Left kidney (tissue), 2 donors: ENCODE results near the gene SLIT1. TPM values are rescaled to one million over a fixed set of nuclear protein-coding genes. Genes with fewer than 3 reads are reported as not detected.

Experiments
- DNase-seq: peaks from one replicate; pipeline ENCODE4 v3.0.0-alpha.2; 2013
- polyA plus RNA-seq: library from polyadenylated mRNA; unstranded; fragments of 120-200 nt; gene quantifications from one replicate; pipeline ENCODE4 v1.2.1, GENCODE V29; 2013; ENCODE audit not compliant: insufficient read length

The SLIT1 gene
- polyA plus RNA-seq, 1 donor: 9.7 TPM

DNA sequence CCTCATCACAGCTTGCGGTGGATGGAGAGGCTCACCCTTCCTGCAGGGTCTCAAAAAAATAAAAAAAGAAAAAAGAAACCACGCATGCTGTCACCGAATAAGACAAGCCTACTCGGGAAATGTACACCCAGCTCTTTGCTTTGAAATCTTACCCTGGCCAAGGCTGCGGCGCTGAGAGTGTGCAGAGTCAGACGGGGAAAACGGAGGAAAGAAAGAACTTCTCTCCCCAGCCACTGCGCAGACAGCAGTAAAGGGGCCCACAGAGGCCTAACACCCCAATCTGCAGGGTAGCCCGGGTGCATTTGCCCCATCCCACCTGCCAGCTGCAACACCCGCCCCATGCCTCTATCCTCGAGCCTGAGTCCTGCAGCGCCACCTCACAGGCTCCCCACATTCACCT, 14.8 kb downstream of the SLIT1 start:
- no peak for DNase-seq

DNA sequence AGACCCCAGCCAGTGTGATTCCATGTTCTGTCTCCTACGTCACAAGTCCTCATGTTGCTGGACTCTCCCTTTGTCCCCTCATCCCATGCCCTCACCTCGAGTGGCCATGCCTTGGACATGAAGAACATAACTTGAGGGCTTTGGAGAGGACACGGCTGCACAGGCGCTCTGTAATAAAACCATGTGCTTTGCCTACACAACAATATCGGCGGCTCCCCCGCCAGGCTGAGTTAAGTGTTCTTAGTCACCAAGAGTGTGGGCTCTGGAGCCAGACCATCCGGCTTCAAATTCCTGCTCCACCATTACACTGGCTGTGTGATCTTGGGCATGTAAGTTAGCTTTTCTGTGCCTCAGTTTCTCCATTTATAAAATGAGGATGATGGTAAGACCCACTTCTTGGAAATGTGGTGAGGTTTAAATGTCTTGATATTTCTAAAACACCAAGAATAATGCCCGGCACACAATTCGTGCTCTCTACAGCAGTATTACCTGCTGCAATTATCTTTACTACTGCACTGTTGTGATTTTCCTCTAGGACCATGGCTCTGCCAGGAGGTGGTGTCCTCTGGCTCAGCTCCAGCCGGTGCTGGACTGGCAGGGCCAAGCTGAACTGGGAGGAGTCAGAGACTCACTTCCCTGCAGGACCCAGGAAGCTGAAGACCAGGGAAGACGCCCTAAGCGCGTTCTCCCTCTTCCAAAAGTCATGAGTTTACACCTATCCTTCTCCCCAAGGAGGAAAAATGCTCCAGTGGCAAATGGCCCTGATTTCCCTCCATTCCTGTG, 15.7 kb downstream of the SLIT1 start:
- no peak for DNase-seq

DNA sequence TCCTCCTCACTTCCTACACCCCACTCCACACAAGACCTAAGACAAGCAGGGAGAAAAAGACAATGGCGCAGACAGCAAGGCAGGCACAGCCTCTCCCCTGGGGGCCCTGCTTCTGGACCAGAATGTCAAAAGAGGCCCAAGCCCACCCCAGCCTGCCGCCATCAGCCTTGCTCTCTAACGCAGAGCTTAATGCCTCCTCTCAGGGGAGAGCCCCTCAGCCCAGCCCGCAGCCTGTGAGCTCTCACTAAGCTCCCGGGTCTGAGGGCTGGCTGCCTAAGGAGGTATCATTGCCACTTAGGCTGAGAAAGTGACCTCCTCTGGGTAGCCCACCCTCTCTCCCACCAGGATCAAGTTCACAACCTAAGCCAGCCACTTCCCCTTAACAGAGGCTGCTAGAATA, 16.7 kb downstream of the SLIT1 start:
- no peak for DNase-seq

DNA sequence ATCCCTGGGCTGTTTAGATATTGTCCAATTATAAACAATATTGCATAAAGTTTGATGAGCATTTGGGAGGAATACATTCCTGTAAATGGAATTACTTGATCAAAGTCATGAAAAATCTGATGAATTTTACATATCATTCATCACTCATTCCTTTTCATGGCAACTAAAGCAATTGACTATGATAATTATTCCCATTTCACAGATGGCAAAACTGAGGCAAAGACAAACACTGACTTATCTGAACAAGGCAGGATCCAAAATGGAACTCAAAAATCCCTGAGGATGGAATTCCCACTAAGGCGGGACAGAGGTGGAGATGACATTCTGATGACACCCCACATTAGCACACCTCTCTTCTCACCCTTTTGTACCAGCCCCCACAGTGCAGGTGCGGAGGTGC, 17.1 kb downstream of the SLIT1 start:
- DNase-seq: no peak

DNA sequence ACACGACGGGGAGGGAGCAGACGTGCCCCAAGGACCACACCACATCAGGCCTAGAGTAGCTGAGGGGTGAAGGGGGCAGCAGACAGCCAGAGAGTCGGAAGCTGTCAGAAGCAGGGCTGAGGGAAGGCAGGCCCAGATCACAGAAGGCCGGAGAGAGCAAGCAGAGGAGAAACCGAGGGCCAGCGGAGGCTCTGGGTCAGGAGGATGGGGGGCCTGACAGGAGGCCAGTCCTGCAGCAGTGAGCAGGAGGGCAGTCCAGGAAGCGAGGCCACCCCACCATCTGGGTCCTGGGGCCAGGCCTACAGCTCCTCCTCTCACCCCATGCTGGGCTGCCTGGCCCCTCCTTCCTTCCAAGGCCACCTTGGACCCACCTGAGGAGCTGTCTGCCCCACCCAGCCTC, 20.3 kb downstream of the SLIT1 start:
- DNase-seq: no peak

DNA sequence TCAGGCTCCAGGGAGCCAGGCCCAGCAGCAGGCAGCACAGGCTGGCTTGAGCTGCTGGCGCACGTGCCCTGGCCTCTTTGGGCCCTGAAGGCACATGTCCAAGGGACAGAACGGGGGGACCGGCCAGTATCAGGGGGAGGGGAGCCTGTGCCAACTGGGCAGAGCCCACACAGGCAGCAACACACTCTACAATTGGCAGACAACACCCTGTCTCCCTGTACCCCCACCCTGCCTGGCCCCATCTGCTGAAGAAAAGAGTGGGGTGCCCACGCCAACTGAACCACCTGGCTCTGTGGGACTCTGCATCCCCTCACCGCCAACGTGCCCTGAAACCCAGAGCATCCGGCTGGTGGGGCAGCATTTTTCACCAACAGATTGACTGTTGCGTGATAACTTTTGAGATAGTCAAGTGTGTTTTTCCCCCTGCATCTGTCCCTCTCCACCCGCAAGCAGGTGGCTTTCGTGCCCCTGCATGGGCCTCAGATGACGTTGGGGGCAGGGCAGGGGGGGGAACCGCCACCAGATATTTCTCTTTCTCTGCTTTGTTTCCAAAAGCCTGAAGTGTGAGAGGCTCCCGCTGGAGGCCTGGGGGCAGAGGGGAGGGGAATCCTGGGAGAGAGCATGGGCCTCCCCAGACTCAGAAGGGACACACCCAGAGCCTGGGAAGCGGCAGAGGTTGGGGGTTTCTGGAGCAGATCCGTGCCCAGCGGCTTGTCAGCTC, 21.8 kb downstream of the SLIT1 start:
- no peak for DNase-seq

DNA sequence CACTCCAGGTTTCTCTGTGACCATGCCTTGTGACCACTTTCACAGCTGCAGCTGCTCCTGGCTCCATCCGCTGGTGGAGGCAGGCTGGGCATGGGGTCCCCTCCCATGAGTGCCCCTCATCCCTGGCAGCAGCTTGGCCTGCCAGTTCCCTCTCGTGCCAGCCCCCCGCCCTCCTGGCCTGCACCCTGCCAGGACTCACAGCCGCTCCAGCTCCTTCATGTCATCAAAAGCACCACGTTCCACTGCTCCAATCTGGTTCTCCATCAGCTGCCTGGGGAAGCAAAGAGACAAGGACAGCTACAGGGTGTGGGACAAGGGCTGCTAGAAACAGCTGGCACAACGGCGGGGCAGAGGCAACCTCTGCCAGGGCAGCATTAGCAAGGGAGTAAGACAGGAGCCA, 22.6 kb downstream of the SLIT1 start:
- DNase-seq: no peak

DNA sequence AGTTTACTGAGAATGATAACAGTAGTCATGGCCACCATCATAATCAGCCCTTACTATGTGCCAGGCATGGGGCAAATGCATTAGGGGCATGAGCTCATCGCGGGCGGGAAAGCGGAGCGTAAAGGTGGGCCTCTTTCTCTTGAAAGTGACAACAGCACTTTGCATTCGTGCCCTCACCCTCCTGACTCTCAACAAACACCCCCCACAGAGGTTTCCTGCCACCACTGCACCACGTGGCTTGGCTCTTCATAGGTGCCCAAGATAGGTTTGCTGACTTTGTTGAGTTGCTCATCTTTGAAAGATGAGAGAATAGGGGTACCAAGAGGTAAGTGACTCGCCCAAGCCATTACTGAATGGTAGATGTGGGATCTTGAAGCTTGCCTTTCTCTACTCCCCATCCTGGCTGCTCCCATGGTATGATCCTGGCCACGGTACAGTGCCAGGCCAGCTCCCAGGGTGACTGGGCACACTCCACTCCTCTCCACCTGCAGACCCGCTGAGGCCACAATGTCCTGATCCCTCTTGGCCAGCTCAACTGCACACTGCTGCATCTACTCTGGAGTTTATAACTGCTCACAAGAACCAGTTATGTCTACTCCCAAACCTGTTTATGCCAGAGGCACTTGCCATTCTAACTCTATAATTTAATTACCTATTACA, 26.0 kb downstream of the SLIT1 start:
- DNase-seq: no peak

DNA sequence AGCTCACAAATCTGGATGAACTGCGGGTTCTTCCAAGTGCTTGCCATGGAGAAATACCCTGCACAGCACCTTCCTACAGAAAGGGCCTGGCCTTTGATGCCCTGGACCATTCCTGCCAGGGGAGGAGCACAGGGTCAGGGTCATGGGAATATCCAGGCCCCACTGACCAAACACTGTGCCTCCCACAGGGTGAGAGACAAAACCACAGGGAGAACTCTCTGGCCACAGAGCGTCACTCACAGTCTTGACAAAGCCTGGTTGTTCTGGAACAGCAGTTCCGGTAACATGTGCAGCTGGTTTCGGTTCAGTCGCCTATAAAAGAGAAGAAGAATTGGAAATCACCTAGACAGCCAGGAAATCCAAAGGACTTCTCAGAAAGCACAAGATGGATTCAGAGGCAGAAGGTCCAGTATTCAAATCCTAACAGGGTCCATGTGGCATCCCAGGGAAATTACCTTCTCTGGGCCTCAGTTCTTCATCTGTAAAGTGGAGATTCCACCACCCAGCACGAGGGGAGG, 28.1 kb downstream of the SLIT1 start:
- DNase-seq: no peak

DNA sequence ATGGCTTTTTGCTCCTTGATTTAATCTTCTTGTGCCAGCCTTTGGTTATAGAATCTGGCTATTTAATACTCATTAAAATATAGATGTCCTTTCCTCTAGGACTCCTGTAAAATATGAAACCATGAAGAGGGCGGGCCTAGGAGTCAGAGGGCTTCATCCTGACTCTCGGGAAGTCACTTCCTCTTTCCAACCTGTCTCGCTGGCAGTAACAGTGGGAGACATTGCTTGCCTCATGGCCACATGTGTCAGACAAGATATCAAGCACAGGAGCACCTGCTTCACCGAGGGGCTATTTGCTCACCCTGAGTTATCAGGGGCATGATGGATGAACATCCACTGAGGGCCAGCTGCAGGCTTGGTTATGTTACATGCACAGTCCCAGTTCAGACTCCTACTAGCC, 31.0 kb downstream of the SLIT1 start:
- DNase-seq: no peak

DNA sequence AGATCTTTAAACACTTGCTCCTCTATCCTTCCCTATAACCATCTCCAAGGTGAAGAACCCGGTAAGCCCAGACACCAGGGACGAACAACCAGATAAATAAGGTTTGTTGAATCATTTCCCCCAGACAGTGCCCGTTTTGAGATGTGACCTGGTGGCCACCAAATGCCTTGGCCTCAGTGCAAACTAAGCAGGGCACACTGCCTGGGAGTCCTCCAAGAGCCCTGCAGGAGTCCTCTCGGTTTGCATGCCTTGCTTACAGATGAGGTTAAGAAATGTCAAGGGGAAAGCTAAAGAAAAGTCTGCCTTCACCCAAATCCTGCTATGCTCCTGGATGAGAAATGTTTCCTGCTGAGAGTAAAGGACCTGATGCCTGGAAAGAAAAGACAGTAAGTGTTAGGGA, 31.6 kb downstream of the SLIT1 start:
- DNase-seq: no peak

DNA sequence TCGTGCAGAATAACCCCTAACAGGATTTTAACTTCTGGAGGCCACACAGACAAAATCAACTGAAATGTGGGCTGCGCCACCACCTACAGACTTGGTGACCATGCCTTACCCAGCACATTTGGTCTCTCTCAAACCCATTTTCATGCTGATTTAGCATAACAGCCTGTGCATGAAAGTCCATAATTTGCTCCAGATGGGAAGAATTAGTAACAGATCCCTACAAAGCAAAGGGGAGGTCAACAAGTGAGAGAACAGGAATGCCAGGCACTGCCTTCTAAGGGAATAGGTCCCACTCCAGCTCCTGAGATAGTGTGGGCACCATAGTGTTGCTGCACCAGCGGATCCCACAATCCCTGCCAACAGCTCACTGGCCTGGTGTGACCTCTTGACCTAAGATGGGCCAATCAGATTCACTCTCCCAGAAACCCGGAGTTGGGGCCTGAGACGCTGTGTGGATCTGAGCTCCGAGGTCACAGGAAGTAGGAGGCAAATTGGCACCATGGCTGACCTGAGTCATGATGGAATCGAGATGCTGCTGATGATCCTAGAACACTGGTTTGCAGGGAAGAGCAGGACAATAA, 32.4 kb downstream of the SLIT1 start:
- no peak for DNase-seq

DNA sequence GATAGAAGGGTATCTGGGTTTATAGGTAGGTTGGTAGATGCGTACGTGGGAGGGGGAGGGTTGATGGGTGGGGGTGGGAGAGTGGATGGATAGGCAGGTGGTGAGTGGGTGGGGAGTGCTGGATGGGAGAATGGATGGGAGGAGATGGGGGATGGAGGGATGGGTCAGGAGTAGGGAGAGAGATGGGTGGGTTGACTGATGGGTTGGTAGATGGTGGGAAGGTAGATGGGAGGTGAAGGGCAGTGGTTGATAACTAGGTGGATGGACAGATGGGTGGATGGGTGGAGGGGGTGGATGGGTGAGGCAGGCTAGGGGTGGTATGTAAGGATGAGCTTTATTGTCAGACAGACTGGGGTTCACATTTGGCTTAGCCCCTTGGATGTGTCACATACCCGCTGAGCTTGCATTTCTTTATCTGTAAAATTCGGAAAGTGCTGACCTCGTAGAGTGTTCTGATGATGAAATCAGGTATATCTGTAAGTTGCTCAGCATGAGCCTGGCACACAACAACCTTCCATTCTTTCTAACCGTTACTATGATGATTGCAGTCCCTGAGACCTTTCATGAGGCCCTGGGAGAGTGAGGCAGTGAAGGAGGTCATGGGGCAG, 34.3 kb downstream of the SLIT1 start:
- DNase-seq: no peak

DNA sequence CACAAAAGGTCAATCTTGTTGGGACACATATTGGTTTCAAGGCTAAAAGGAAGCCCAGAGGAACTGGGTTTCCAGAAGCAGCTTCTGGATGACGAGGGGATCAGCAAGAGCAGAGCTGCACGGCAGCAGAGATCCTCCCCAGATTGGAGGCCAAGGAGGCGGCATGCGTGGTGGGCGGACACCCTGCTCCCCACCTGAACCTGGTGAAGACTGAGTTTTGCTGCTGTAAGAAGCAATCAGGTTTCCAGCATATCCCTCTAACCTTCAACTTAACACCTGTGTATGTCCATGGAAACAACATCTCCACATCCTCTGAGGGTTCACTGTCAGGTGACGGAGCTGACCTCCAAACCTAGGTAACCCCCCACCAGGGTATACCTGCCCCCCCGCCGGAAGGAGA, 35.1 kb downstream of the SLIT1 start:
- DNase-seq: no peak

DNA sequence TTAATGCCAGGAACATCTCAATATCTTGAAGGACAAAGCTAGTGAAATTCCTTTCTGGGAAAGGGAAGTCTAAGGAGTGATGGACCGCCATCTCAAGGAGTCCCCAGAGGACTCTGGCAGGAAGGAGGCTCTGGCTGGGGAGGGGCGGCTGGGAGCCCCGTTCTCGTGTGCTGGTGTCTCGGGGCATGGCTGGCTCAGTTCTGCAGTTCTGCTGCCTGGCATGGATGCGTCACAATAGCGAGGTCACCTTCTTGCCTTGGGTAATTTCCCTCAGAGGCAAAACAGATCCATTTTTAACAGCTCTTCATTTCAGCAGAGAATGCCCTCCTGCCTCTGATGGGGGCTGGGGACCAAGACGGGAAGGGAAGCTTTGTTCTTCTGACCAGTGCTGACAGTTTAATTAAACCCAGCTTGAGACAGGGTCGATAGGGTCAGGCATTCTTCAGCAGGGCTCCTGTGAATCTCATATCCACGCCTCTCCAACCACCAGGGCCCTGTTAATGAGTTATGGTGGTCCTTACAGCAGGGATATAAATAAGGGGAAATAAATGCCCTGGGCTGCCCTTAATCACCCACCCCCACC, 35.7 kb downstream of the SLIT1 start:
- DNase-seq: peak; percentile 53

DNA sequence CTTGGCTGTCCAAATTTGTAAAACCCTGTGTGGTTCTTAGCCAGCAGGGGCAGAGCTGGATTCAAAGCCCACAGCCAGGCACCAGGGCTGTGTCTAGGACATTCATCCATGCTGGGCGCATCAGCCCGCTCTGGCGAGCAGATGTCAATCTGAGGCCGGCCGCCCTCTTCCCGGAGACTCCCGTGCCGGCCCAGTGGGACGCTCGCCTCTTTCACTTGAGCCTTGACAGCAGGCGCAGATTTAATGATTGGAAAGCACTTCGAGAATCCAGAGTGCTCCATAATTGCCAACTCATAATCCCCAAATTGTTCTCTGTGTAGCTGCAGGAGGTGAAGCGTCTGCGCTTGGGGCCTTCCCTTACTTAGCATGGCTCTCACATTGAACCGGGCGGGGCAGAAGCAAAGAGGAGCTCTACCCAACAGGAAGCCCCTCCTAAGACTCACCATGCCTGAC, 36.7 kb downstream of the SLIT1 start:
- no peak for DNase-seq

DNA sequence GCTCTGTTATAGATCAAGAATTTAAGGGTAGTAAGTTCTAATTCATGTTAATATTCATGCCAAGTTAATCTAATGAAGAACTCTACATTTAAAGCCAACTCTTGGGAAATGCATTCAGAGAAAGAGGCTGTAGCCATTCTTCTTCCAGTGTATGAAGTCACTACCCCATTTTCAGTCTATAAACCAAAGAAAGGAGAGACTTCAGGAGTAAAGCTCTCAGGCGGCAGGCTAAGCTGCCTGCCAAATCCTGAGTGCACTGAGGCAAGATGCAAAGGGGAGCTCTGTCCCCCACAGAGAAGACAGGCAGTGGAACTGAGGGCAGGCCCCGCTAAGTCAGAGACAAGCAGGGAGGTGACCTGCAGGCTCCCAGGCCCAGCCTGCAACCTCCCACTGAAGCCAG, 41.5 kb downstream of the SLIT1 start:
- DNase-seq: no peak

DNA sequence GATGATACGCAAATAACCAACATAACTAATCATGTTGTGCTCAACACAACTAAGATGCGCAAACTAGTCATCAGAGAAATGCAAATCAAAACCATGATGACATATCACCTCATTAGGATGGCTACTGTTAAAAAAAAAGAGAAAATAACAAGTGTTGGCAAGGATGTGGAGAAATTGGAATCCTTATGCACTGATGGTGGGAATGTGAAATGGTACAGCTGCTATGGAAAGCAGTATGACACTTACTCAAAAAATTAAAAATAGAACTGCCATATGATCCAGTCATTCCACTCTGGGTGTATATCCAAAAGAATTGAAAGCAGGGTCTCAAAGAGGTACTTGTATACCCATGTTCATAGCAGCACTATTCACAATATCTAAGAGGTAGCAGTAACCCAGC, 42.9 kb downstream of the SLIT1 start:
- no peak for DNase-seq

DNA sequence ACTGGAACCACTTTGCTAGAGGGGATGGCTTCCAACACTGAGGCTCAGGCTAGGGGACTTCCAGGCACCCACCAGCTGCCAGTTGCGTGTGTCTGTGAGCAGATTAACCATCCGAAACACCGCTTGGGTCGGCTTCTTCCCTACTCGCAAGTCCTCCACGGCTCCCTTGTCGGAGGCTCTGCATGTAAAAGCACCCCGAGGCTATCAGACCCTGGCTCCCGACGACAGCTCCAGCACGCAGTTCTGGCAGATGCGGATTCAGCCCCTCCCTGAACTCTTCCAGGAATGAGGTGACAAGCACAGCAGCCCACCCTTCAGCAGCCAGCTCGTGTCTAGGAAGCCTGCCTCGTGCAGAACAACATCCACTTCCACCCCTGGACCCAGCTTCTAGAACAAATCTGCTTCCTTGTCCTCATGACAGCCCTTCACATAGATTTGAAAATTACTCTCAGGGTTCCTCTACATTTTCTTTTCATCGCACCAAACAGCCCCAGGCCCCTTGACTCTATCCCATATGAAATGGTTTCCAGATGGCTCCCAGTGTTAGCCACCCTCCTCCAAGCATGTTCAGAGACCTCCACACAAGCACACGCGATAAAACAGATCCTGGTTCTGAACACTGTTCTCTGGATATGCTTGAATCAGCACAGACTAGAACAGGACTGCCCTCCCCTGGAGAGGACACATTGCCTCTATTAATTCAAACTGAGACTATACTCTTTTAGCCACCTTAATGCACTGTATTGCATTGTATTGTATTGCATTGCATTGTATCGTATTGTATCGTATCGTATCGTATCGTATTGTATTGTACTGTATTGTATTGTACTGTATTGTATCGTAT, 44.6 kb downstream of the SLIT1 start:
- DNase-seq: no peak

DNA sequence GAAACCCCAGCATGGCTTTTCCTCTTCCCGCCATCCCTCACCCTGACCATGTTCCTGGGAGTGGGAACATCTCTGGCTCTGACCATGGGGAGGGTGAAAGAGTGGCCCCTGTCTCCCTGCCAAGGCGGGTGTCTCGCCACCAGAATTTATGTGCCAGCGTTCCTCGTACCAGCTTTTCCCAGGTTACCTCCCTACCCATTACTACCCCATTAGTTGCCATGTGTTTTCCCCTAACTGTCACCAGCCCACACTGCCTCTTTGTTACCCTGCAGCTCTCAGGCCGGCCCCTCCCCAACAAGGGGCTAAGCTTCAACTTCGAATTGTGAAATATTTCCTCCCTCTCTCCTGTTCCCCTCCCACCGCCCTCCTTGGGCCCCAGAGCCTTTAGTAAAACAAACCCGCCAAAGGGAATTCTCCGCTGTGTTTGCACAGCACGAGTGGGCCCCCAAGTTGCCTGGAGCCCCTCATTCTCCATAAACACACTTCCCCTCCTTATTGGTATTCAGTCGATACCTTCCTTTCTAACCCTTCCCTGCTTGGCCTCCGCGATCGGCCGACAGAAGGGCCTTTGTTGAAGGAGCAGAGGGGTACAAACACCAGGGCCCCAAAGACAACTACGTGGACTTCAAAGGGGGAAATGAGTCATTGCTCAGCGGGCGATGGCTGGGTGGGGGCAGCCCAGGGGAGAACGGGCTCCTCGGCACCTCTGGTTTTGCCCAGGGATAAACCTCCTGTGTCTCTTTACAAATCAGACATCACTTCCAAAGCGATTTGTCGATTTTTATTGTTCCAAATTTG, 45.5 kb downstream of the SLIT1 start:
- DNase-seq: no peak
